Measurements from ENCODE around the gene MINDY4.
"Not testable (repeated sequence)": the region's sequence is repeated elsewhere in the genome, so short reads cannot be mapped to it uniquely, and the experiment has no call there.

MINDY4 gene

DNA sequence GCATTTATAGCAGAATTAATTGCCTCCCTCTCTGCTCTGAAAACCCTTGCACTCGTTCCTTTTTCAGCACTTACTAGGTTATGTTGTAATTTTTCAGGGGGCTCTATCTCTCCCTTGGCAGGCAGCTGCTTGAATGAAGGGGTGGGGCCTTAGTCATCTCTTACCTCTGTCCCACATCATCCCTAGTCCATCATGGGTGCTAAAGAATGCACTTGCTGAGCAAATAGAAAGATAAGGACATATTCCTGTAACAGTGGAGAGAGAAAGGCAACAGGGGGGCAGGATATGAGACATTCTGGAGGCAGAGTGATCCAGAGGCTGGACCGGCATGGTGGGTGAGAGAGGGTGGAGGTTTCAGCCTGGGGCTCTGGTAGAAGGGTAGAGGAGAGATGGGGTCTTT, 60.0 kb downstream of the MINDY4 start:
- Histone ChIP-seq H3K27ac (replicated peaks) (no peak overlapping the region), H3K4me3 (replicated peaks; ENCODE audit: insufficient read depth, low read length) (no peak overlapping the region), H3K27me3 (ENCODE audit: insufficient read depth, poor library complexity, severe bottlenecking) (no peaks in the 10 kb centered on the region)
- no peak for DNase-seq (ENCODE audit: low read depth in 1 of 2, low spot score in 1 of 2)
- no peak for TF ChIP-seq SPI1 (IDR thresholded peaks at IDR 0.05; ENCODE audit: borderline replicate concordance, low read depth)
- TF ChIP-seq GABPA (IDR thresholded peaks at IDR 0.05; ENCODE audit: low read depth), result no peak
- TF ChIP-seq POLR2AphosphoS5 (IDR thresholded peaks at IDR 0.05; ENCODE audit: low read depth), result no peak
- TF ChIP-seq, protein P1, sequence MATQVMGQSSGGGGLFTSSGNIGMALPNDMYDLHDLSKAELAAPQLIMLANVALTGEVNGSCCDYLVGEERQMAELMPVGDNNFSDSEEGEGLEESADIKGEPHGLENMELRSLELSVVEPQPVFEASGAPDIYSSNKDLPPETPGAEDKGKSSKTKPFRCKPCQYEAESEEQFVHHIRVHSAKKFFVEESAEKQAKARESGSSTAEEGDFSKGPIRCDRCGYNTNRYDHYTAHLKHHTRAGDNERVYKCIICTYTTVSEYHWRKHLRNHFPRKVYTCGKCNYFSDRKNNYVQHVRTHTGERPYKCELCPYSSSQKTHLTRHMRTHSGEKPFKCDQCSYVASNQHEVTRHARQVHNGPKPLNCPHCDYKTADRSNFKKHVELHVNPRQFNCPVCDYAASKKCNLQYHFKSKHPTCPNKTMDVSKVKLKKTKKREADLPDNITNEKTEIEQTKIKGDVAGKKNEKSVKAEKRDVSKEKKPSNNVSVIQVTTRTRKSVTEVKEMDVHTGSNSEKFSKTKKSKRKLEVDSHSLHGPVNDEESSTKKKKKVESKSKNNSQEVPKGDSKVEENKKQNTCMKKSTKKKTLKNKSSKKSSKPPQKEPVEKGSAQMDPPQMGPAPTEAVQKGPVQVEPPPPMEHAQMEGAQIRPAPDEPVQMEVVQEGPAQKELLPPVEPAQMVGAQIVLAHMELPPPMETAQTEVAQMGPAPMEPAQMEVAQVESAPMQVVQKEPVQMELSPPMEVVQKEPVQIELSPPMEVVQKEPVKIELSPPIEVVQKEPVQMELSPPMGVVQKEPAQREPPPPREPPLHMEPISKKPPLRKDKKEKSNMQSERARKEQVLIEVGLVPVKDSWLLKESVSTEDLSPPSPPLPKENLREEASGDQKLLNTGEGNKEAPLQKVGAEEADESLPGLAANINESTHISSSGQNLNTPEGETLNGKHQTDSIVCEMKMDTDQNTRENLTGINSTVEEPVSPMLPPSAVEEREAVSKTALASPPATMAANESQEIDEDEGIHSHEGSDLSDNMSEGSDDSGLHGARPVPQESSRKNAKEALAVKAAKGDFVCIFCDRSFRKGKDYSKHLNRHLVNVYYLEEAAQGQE (IDR thresholded peaks at IDR 0.05; ENCODE audit: insufficient replicate concordance, low read depth), result no peak
- TF ChIP-seq, protein P2, sequence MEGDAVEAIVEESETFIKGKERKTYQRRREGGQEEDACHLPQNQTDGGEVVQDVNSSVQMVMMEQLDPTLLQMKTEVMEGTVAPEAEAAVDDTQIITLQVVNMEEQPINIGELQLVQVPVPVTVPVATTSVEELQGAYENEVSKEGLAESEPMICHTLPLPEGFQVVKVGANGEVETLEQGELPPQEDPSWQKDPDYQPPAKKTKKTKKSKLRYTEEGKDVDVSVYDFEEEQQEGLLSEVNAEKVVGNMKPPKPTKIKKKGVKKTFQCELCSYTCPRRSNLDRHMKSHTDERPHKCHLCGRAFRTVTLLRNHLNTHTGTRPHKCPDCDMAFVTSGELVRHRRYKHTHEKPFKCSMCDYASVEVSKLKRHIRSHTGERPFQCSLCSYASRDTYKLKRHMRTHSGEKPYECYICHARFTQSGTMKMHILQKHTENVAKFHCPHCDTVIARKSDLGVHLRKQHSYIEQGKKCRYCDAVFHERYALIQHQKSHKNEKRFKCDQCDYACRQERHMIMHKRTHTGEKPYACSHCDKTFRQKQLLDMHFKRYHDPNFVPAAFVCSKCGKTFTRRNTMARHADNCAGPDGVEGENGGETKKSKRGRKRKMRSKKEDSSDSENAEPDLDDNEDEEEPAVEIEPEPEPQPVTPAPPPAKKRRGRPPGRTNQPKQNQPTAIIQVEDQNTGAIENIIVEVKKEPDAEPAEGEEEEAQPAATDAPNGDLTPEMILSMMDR (IDR thresholded peaks at IDR 0.05; ENCODE audit: insufficient read depth, low read length), result no peak

DNA sequence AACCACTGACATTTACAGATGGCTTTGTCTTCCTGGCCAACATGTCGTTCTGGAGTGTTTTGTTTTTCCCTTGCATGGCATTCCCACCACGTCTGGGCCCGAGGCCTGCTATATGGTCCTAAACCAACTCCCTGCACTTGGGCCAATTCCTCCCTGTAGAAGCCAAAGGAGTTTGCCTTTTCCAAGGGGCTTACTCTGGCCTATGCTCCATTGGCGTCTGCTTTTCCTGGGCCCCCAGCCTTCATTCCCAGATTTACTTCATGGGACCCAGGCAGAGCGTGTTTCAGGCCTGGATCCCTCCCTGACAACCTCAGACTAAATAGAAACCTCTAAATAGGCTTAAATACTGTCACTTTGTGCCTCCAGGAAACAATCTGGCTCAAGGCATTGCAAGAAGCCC, 60.7 kb downstream of the MINDY4 start:
- TF ChIP-seq, protein P1 (IDR thresholded peaks at IDR 0.05; ENCODE audit: insufficient replicate concordance, low read depth), result no peak
- TF ChIP-seq SPI1 (IDR thresholded peaks at IDR 0.05; ENCODE audit: borderline replicate concordance, low read depth), result no peak
- no peak for TF ChIP-seq POLR2AphosphoS5 (IDR thresholded peaks at IDR 0.05; ENCODE audit: low read depth)
- TF ChIP-seq GABPA (IDR thresholded peaks at IDR 0.05; ENCODE audit: low read depth), result no peak
- TF ChIP-seq, protein P2 (IDR thresholded peaks at IDR 0.05; ENCODE audit: insufficient read depth, low read length), result no peak
- no peak for DNase-seq (ENCODE audit: low read depth in 1 of 2, low spot score in 1 of 2)
- Histone ChIP-seq H3K4me3 (replicated peaks; ENCODE audit: insufficient read depth, low read length) (no peak overlapping the region), H3K27ac (replicated peaks) (no peak overlapping the region), H3K27me3 (ENCODE audit: insufficient read depth, poor library complexity, severe bottlenecking) (no peaks in the 10 kb centered on the region)

DNA sequence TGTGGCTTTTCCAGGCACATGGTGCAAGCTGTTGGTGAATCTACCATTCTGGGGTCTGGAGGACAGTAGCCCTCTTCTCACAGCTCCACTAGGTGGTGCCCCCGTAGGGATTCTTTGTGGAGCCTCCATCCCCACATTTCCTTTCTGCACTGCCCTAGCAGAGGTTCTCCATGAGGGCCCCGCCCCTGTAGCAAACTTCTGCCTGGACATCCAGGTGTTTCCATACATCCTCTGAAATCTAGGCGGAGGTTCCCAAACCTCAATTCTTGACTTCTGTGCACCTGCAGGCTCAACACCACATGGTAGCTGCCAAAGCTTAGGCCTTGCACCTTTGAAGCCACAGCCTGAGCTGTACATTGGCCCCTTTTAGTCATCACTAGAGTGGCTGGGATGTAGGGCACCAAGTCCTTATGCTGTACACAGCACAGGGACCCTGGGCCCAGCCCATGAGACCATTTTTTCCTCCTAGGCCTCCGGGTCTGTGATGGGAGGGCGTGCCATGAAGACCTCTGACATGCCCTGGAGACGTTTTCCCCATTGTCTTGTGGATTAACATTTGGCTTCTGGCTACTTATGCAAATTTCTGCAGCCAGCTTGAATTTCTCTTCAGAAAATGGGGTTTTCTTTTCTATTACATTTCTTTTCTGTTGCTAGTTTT, 62.9 kb downstream of the MINDY4 start:
- DNase-seq (ENCODE audit: low read depth in 1 of 2, low spot score in 1 of 2); H3K4me3 ChIP-seq (replicated peaks; ENCODE audit: insufficient read depth, low read length); H3K27me3 ChIP-seq (ENCODE audit: insufficient read depth, poor library complexity, severe bottlenecking); H3K27ac ChIP-seq (replicated peaks): not testable (repeated sequence)

DNA sequence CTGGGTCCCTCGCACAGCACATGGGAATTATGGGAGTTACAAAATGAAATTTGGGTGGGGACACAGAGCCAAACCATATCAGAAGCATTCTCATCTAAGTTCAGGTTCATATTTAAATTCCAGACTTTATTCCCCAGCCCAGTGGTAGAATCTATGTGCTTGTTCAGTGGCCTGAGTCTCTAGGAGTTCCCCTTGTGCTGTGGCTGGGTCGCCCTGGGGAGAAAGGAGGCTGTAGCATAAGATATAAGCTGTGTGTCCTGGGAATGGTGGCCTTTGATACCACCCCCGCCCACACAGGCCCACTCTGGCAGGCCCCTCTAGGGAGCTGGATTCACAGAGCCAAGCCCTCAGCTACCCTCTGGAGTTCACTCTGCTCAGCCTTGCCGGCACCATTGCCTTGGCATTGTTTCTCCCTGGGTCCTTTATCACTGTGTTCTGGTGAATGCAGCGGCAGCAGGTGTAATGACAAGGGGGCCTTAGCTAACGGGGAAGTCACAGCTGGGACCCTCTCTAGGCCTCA, 64.2 kb downstream of the MINDY4 start:
- no peak overlapping the region for H3K27ac ChIP-seq (replicated peaks)
- DNase-seq (ENCODE audit: low read depth in 1 of 2, low spot score in 1 of 2), result no peak
- H3K4me3 ChIP-seq (replicated peaks; ENCODE audit: insufficient read depth, low read length), result no peak overlapping the region
- no peaks in the 10 kb centered on the region for H3K27me3 ChIP-seq (ENCODE audit: insufficient read depth, poor library complexity, severe bottlenecking)
- TF ChIP-seq POLR2AphosphoS5 (IDR thresholded peaks at IDR 0.05; ENCODE audit: low read depth) (no peak), GABPA (IDR thresholded peaks at IDR 0.05; ENCODE audit: low read depth) (no peak), SPI1 (IDR thresholded peaks at IDR 0.05; ENCODE audit: borderline replicate concordance, low read depth) (no peak)
- TF ChIP-seq, protein P2 (IDR thresholded peaks at IDR 0.05; ENCODE audit: insufficient read depth, low read length), result no peak
- TF ChIP-seq, protein P1 (IDR thresholded peaks at IDR 0.05; ENCODE audit: insufficient replicate concordance, low read depth), result no peak

All from HL-60 (cell line).